Astrocyte (in vitro differentiated cells and primary cell): ENCODE measurements around the gene TRIP13. TPM values are rescaled to one million over a fixed set of nuclear protein-coding genes. Genes with fewer than 3 reads are reported as not detected.

Experiments
- DNase-seq: peaks from one replicate; pipeline ENCODE4 v3.0.0-alpha.2; 2010; ENCODE audit warnings: low read depth
- FAIRE-seq: peaks from 2 replicates; lab custom pipeline; 2011; peaks lifted over from hg19 to GRCh38; lab: Jason Lieb, UNC
- H2AFZ ChIP-seq: 2 replicates; pipeline ENCODE4 v1.6.0; 2012; ENCODE audit warnings: low read depth, low read length, inconsistent platforms
- H3K27ac ChIP-seq: 2 replicates; pipeline ENCODE4 v1.5.1; 2011; ENCODE audit warnings: low read depth, low read length, inconsistent platforms
- H3K27me3 ChIP-seq: 2 replicates; pipeline ENCODE4 v1.6.0; 2011; ENCODE audit warnings: low read length, inconsistent platforms; ENCODE audit not compliant: insufficient read depth
- H3K36me3 ChIP-seq: 2 replicates; pipeline ENCODE4 v1.5.1; 2011; ENCODE audit warnings: low read length, inconsistent platforms; ENCODE audit not compliant: insufficient read depth
- H3K4me1 ChIP-seq: 2 replicates; pipeline ENCODE4 v1.5.1; 2011; ENCODE audit warnings: low read length, inconsistent platforms; ENCODE audit not compliant: insufficient read depth
- H3K4me2 ChIP-seq: 2 replicates; pipeline ENCODE4 v1.6.0; 2012; ENCODE audit warnings: low read length, inconsistent platforms
- H3K4me3 ChIP-seq: 2 replicates; pipeline ENCODE4 v1.5.1; 2011; ENCODE audit warnings: low read depth, mild to moderate bottlenecking, low read length, inconsistent platforms; ENCODE audit not compliant: insufficient read depth
- H3K79me2 ChIP-seq: 2 replicates; pipeline ENCODE4 v1.6.0; 2012; ENCODE audit warnings: mild to moderate bottlenecking, low read length, inconsistent platforms; ENCODE audit not compliant: insufficient read depth
- H3K9ac ChIP-seq: 2 replicates; pipeline ENCODE4 v1.6.0; 2012; ENCODE audit warnings: mild to moderate bottlenecking, low read length, inconsistent platforms
- H3K9me3 ChIP-seq: 2 replicates; pipeline ENCODE4 v1.5.1; 2012; ENCODE audit warnings: low read depth, mild to moderate bottlenecking, low read length, inconsistent platforms; ENCODE audit not compliant: insufficient read depth
- H4K20me1 ChIP-seq: 2 replicates; pipeline ENCODE4 v1.6.0; 2012; ENCODE audit warnings: low read length, inconsistent platforms; ENCODE audit not compliant: insufficient read depth
- H3K27ac Mint-ChIP-seq: one replicate; pipeline ENCODE4 v1.8.0; 2021; ENCODE audit warnings: mild to moderate bottlenecking, mixed read lengths; ENCODE audit not compliant: unreplicated experiment
- H3K27me3 Mint-ChIP-seq: one replicate; pipeline ENCODE4 v1.8.0; 2021; ENCODE audit warnings: low read depth, mixed read lengths; ENCODE audit not compliant: unreplicated experiment
- H3K36me3 Mint-ChIP-seq: one replicate; pipeline ENCODE4 v1.8.0; 2021; ENCODE audit warnings: low read depth, mixed read lengths; ENCODE audit not compliant: unreplicated experiment
- H3K4me1 Mint-ChIP-seq: one replicate; pipeline ENCODE4 v1.8.0; 2021; ENCODE audit warnings: low read depth, mixed read lengths; ENCODE audit not compliant: unreplicated experiment
- H3K4me3 Mint-ChIP-seq: one replicate; pipeline ENCODE4 v1.8.0; 2021; ENCODE audit warnings: mild to moderate bottlenecking, moderate library complexity, mixed read lengths; ENCODE audit not compliant: unreplicated experiment
- H3K9me3 Mint-ChIP-seq: one replicate; pipeline ENCODE4 v1.8.0; 2021; ENCODE audit warnings: mild to moderate bottlenecking, mixed read lengths; ENCODE audit not compliant: unreplicated experiment
- EZH2 ChIP-seq: IDR thresholded peaks from 2 replicates; pipeline ENCODE4 v1.6.1; 2012; ENCODE audit warnings: mild to moderate bottlenecking, low read length, inconsistent platforms; ENCODE audit not compliant: insufficient read depth
- total RNA-seq: library from RNA; stranded (reverse); gene quantifications from 2 replicates; pipeline ENCODE4 v1.2.1, GENCODE V29; 2021
- TF ChIP-seq, protein P1 (sequence below): IDR thresholded peaks from 2 replicates; pipeline ENCODE4 v1.5.1; 2011; ENCODE audit warnings: low read depth, mild to moderate bottlenecking, inconsistent platforms, low read length, moderate library complexity; ENCODE audit not compliant: insufficient read depth

TRIP13 gene
- total RNA-seq, 1 donor from 2014 or later = 7.3 TPM

DNA sequence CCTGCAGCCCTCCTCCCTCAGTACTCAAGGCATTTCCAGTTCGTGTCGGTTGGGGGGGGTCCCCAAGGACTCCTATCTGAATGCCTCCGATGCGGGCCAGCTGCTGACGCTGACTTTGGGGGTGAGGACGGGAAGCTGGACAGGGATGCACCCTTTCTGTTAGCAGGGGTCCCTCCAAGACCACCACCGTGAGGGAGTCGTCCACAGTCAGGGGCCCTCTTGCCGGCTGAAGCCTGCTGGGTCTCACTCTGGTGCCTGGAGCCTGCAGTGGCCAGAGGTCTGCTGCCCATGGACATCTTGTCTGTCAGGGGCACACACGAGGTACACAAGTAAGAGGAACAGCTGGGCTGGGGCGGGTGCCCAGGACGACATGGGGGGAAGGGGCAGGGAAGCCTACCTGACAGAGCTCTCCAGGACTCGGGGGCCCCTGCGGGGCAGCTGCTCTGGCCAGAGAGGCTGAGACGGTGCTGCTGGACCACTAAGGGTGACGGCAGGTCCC lies 32.8 kb upstream of the TRIP13 start:
- Histone ChIP-seq H3K9ac (no peak overlapping the region), H3K36me3 (no peaks in the 10 kb centered on the region), H2AFZ (no peak overlapping the region), H3K79me2 (no peaks in the 10 kb centered on the region), H3K4me3 (no peak overlapping the region), H3K27ac (no peak overlapping the region), H3K4me1 (no peaks in the 10 kb centered on the region), H3K9me3 (no peaks in the 10 kb centered on the region), H3K27me3 (no peaks in the 10 kb centered on the region), H3K4me2 (no peak overlapping the region), H4K20me1 (peaks cover 53% of the 10 kb centered on the region)
- Mint-ChIP-seq H3K4me1 (no peaks in the 10 kb centered on the region), H3K9me3 (peaks cover 1% of the 10 kb centered on the region), H3K27ac (no peak overlapping the region), H3K27me3 (peaks cover 1% of the 10 kb centered on the region), H3K4me3 (no peak overlapping the region), H3K36me3 (peaks cover 9% of the 10 kb centered on the region)
- DNase-seq (no peak), FAIRE-seq (no peak)
- TF ChIP-seq, protein P1, sequence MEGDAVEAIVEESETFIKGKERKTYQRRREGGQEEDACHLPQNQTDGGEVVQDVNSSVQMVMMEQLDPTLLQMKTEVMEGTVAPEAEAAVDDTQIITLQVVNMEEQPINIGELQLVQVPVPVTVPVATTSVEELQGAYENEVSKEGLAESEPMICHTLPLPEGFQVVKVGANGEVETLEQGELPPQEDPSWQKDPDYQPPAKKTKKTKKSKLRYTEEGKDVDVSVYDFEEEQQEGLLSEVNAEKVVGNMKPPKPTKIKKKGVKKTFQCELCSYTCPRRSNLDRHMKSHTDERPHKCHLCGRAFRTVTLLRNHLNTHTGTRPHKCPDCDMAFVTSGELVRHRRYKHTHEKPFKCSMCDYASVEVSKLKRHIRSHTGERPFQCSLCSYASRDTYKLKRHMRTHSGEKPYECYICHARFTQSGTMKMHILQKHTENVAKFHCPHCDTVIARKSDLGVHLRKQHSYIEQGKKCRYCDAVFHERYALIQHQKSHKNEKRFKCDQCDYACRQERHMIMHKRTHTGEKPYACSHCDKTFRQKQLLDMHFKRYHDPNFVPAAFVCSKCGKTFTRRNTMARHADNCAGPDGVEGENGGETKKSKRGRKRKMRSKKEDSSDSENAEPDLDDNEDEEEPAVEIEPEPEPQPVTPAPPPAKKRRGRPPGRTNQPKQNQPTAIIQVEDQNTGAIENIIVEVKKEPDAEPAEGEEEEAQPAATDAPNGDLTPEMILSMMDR = no peak
- no peak for TF ChIP-seq EZH2

DNA sequence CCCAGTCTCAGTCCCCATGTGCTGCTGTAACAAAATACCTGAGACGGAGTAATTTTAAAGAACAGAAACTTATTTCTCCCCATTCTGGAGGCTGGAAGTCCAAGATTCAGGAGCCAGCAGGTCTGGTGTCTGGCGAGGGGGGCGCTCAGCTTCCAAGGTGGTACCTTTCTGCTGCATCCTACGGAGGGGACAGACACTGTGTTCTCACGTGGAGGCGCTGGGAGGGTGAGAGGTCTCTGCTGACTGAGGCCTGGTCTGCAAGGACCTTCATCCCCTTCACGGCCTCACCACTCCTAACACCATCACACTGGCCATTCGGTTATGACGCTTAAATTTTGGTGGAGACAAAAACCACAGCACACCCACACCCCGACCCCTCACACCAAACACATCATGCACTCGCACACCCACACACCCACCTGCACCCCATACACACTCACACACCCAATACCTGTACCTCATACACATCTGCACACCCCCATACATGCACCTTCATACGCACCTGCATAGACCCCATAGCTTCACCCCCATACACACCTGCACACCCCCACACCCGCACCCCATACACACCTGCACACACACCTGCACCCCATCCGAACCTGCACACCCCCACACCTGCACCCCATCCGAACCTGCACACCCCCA lies 32.1 kb upstream of the TRIP13 start:
- H3K9ac ChIP-seq = no peak overlapping the region
- peaks cover 1% of the 10 kb centered on the region for H3K9me3 Mint-ChIP-seq
- no peak overlapping the region for H2AFZ ChIP-seq
- peaks cover 12% of the 10 kb centered on the region for H3K36me3 Mint-ChIP-seq
- H3K27ac ChIP-seq = no peak overlapping the region
- no peak for TF ChIP-seq EZH2
- TF ChIP-seq, protein P1 = no peak
- H3K4me3 ChIP-seq = no peak overlapping the region
- H3K27ac Mint-ChIP-seq = no peak overlapping the region
- no peaks in the 10 kb centered on the region for H3K27me3 ChIP-seq
- H3K36me3 ChIP-seq = peaks cover 3% of the 10 kb centered on the region
- H3K4me3 Mint-ChIP-seq = no peak overlapping the region
- H3K9me3 ChIP-seq = no peaks in the 10 kb centered on the region
- no peaks in the 10 kb centered on the region for H3K27me3 Mint-ChIP-seq
- DNase-seq (no peak), FAIRE-seq (no peak)
- no peaks in the 10 kb centered on the region for H3K4me1 Mint-ChIP-seq
- H3K4me1 ChIP-seq = no peaks in the 10 kb centered on the region
- H4K20me1 ChIP-seq = peaks cover 56% of the 10 kb centered on the region
- no peak overlapping the region for H3K4me2 ChIP-seq
- H3K79me2 ChIP-seq = no peaks in the 10 kb centered on the region
